Transverse colon (tissue), 3 donors: ENCODE data around the gene UNC13A.

Experiments used
- CTCF ChIP-seq, 5 experiments: fragments of 200-600 bp in 3 of 5; fragments of 450-650 bp in 2 of 5; sonication (generic) in 3 of 5; IDR thresholded peaks; 1 replicate in 2 of 5; 2 replicates in 3 of 5; pipeline ENCODE4 v1.5.1; 2016 to 2017; ENCODE audit warnings: antibody characterized with exemption in 5 of 5, inconsistent platforms in 3 of 5, mild to moderate bottlenecking in 2 of 5, moderate library complexity in 1 of 5
- EP300 ChIP-seq: sonication (generic); formaldehyde crosslinking; IDR thresholded peaks from one replicate; pipeline ENCODE4 v1.6.1; 2017; ENCODE audit warnings: antibody characterized with exemption, low read depth
- POLR2A ChIP-seq: fragments of 450-650 bp; IDR thresholded peaks from one replicate; pipeline ENCODE4 v1.6.1; 2016; ENCODE audit warnings: antibody characterized with exemption, mild to moderate bottlenecking, moderate library complexity

GRCh38 chr19:17735410-17735809, 47.3 kb upstream of the UNC13A start:
- TF ChIP-seq CTCF (IDR thresholded peaks at IDR 0.05) (no peak), EP300 (no peak), POLR2A (no peak)
